DMS114 treated with DMSO at 0.1 percent for 48 hours (cell line): ENCODE data around the gene MTF2.
"Not testable (repeated sequence)": the region's sequence is repeated elsewhere in the genome, so short reads cannot be mapped to it uniquely, and the experiment has no call there.

Experiments
- DNase-seq: peaks from one replicate; lab custom pipeline; 2025; ENCODE audit not compliant: unreplicated experiment; lab: John Stamatoyannopoulos, UW

MTF2 gene

GRCh38 chr1:93137604-93138292, 58.7 kb downstream of the MTF2 start:
- DNase-seq, result no peak

GRCh38 chr1:93140106-93140505, 61.0 kb downstream of the MTF2 start:
- DNase-seq, result no peak

GRCh38 chr1:93142161-93142560, 63.1 kb downstream of the MTF2 start:
- no peak for DNase-seq

DNA sequence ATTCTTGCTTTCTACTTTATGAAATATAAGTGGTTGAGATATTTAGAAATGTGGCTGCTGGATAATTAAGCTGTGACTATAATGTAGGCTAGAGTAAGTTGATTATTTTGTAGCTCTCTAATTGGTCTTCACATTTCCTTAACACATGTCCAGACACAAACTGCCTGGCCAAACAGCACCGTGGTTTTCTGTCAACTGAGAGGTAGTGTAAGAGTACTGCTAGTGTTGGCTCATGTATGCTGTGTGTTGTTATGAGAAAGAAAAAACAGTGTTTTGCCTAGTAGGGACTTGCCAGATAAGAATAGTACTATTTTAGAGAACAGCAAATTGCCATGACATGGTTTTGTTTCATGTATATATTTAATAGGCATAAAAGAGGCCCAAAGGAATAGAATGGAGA, 64.1 kb downstream of the MTF2 start:
- DNase-seq, result no peak

DNA sequence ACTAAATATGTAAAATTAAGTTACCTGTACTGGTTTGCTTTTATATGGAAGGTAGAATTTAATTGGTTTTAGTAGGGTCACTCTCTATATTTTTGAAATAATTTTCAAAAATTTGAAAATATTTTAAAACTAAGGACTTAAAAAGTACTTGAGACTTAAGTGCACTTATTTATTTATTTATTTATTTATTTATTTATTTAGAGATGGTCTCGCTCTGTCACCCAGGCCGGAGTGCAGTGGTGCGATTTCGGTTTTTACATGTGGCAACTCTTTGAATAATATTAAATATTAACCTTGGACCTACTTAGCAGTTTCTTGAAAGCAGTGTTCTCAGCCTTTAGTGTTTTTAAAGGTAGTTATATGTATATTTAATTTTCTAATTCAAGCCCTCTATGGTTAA, 64.7 kb downstream of the MTF2 start:
- no peak for DNase-seq

DNA sequence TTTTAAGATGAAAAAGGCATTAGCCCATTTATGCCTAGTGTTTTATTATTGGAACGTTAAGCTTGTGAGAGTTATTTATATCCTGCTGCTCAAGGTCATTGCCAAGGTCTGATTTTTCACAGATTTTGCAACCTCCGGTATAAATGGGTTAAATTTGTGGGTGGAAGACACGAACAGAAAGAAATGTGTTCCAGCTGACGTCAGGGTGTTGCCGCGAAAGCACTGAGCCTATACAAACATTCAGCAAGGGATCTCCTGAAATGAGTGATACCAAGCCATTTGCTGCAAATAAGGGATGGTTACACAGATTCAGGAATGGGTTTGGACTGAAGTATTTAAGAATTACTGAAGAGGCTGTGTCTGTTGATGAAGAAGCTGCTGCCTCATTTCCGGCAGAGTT, 68.9 kb downstream of the MTF2 start:
- DNase-seq, result no peak

DNA sequence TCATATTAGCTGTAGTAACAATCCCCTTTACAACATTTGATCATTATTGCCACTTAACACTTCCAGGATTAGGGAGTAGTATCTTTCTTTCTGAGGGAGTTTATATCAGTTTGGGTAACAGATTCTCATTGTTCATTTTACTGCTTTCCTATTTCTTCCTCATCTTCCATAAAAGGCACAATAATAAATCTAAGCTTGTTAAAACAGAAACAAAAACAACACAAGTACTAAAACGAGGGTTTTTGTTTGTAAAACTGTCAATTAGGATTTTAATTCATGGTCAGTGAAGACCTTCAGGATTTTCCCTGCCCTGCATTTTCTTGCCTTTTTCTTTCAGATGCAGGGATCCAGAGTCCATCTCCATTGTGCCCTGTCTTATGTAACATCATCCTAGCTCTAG, 71.6 kb downstream of the MTF2 start:
- DNase-seq, result no peak

GRCh38 chr1:93151474-93151873, 72.4 kb downstream of the MTF2 start:
- no peak for DNase-seq

- no peak for DNase-seq
Observed at GRCh38 chr1:93152835-93153234, 73.8 kb downstream of the MTF2 start.

GRCh38 chr1:93154898-93155297, 75.8 kb downstream of the MTF2 start:
- no peak for DNase-seq

- no peak for DNase-seq
Observed at GRCh38 chr1:93155335-93155734, 76.3 kb downstream of the MTF2 start.

DNA sequence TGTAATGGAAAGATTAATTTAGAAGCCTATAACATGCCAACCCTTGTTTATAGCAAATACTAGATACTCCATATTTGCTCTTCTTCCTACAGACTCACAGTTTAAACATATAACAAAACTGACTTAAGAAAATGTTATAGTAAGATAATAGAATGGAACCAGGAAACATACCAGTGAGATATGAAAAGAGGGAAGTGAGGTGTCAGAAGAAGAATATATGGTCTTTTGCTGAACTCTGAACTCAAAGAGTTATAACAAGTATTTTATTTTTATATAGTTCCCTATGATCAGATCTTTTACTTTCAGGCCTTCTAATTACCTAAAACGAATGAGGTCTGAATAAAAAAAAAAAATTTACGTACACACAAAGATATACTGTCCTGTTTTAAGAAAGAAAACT, 80.3 kb downstream of the MTF2 start:
- DNase-seq, result no peak

- DNase-seq, result not testable (repeated sequence)
Observed at GRCh38 chr1:93163314-93163713, 84.2 kb downstream of the MTF2 start.

GRCh38 chr1:93164816-93165215, 85.7 kb downstream of the MTF2 start:
- no peak for DNase-seq

GRCh38 chr1:93165895-93166294, 86.8 kb downstream of the MTF2 start:
- not testable (repeated sequence) for DNase-seq

DNA sequence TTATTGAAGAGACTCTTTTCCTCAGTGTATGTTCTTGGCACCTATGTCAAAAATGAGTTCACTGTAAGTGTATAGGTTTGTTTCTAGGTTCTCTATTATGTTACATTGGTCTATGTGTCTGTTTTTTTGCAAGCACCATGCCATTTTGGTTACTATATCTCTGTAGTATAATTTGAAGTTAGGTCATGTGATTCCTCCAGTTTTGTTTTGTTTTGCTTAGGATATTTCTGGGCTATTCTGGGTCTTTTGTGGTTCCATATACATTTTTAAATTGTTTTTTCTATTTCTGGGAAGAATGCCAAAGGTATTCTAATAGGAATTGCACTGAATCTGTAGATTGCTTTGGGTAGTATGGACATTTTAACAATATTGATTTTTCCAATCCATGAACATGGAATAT, 87.9 kb downstream of the MTF2 start:
- DNase-seq, result no peak

DNA sequence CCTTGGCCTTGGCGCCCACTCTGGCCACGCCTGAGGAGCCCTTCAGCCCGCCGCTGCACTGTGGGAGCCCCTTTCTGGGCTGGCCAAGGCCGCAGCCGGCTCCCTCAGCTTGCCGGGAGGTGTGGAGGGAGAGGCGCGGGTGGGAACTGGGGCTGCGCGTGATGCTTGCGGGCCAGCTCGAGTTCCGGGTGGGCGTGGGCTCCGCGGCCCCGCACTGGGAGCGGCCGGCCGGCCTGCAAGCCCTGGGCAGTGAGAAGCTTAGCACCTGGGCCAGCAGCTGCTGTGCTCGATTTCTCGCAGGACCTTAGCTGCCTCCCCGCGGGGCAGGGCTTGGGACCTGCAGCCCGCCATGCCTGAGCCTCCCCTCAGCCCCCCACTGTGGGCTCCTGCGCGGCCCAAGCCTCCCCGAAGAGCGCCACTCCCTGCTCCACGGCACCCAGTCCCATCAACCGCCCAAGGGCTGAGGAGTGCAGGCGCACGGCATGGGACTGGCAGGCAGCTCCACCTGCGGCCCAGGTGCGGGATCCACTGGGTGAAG, 91.1 kb downstream of the MTF2 start:
- DNase-seq, result not testable (repeated sequence)

DNA sequence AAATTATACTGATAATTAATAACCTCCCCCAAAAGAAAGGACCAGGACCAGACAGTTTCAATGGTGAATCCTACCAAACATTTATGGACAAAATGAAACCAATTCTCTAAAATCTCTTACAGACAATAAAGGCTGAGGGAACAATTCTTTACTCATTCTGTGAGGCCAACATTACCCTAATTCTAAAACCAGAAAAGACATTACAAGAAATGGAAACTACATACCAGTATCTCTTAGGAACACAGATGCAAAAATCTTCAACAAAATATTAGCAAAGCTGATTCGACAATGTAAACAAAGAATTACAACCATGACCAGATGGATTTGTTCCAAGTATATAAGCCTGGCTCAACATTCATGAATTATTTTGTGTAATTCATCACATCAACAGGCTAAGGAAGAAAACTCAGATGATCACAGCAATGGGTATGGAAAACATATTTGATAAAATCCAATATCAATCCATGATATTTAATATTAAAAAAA, 92.5 kb downstream of the MTF2 start:
- no peak for DNase-seq

DNA sequence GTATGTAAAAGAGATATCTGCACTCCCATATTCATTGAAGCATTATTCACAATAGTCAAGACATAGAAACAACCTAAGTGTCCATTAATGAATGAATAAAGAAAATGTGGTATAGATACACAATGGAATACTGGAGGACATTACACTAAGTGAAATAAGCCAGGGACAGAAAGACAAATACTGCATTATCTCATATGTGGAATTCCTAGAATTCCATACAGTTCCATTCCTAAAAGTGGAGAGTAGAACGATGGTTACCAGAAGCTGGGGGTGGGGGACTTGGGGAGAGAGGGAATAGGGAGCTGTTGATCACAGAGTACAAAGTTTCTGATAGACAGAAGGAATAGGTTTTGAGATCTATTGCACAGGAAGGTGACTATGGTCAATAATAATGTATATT, 93.7 kb downstream of the MTF2 start:
- DNase-seq, result no peak

DNA sequence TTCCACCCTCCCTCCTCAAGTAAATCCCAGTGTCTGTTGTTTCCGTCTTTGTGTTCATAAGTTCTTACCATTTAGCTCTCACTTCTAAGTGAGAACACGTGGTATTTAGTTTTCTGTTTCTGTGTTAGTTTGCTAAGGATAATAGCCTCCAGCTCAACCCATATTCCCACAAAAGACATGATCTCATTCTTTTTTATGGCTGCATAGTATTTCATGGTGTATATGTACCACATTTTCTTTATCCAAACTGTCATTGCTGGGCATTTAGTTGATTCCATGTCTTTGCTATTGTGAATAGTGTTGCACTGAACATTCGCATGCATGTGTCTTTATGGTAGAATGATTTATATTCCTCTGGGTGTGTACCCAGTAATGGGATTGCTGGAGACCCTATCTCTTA, 95.6 kb downstream of the MTF2 start:
- not testable (repeated sequence) for DNase-seq

DNA sequence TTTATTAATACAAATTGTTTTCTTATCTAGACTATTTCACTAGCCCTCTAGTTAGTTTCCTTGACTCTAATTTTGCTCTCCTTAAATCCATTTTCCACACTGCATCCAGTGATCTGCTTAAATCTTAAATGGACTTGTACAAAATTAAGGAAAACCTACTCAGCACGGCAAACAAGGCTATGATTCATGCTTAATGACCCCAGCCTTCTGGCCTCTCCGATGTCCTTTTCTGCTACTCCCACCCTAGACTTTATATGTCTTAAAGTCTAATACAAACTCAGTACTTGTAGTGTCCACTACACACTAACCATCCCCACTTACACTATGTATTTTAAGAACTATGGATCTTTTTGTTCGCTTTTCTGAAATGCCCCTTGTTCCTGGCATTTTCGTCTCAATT, 98.9 kb downstream of the MTF2 start:
- peak; percentile 20 for DNase-seq

GRCh38 chr1:93178418-93178817, 99.3 kb downstream of the MTF2 start:
- DNase-seq, result no peak
